WTC11 (cell line): ENCODE data around the gene AIG1. TPM values are rescaled to one million over a fixed set of nuclear protein-coding genes. Genes with fewer than 3 reads are reported as not detected.

Experiments
- ATAC-seq: fragments of 200-7000 bp; cut with Tn5 transposase; 2 replicates; pipeline ENCODE4 v1.10.0; 2021; ENCODE audit warnings: mild to moderate bottlenecking, moderate library complexity
- CTCF ChIA-PET: fragments of 300-600 bp; sonication (Branson Sonifier 250); formaldehyde crosslinking; loops from one replicate; lab custom pipeline; 2021; ENCODE audit warnings: antibody characterized with exemption; lab: Charles Lee
- POLR2A ChIA-PET: fragments of 350-600 bp; sonication (Branson Sonifier 250); formaldehyde crosslinking; loops from one replicate; lab custom pipeline; 2021; ENCODE audit warnings: antibody characterized with exemption; lab: Charles Lee
- DNase-seq: peaks from one replicate; pipeline ENCODE4 v3.0.0; 2021; ENCODE audit warnings: low spot score
- H3K27ac Mint-ChIP-seq: 2 replicates; pipeline ENCODE4 v1.8.0; 2021; ENCODE audit warnings: mixed read lengths
- H3K27me3 Mint-ChIP-seq: 2 replicates; pipeline ENCODE4 v1.8.0; 2021; ENCODE audit warnings: low read depth, mild to moderate bottlenecking, moderate library complexity, mixed read lengths
- H3K36me3 Mint-ChIP-seq: 2 replicates; pipeline ENCODE4 v1.8.0; 2021; ENCODE audit warnings: mixed read lengths
- H3K4me1 Mint-ChIP-seq: 2 replicates; pipeline ENCODE4 v1.8.0; 2022; ENCODE audit warnings: mixed read lengths
- H3K4me3 Mint-ChIP-seq: 2 replicates; pipeline ENCODE4 v1.8.0; 2021; ENCODE audit warnings: mild to moderate bottlenecking, moderate library complexity, mixed read lengths
- H3K9me3 Mint-ChIP-seq: 2 replicates; pipeline ENCODE4 v1.8.0; 2021; ENCODE audit warnings: mixed read lengths
- E2F1 ChIP-seq: sonication (generic); formaldehyde crosslinking; IDR thresholded peaks from 2 replicates; pipeline ENCODE4 v1.8.0; 2022; ENCODE audit warnings: mild to moderate bottlenecking, missing genetic modification reagents
- ELF4 ChIP-seq: sonication (generic); formaldehyde crosslinking; IDR thresholded peaks from 2 replicates; pipeline ENCODE4 v1.8.1; 2022; ENCODE audit warnings: low read depth, mild to moderate bottlenecking, moderate library complexity, missing genetic modification reagents
- EMX1 ChIP-seq: fragments of 250-450 bp; sonication (Bioruptor Pico); IDR thresholded peaks from 2 replicates; pipeline ENCODE4 v1.8.0; 2021; ENCODE audit warnings: mild to moderate bottlenecking
- FOXP4 ChIP-seq: sonication (generic); formaldehyde crosslinking; IDR thresholded peaks from 2 replicates; pipeline ENCODE4 v1.8.0; 2022; ENCODE audit warnings: mild to moderate bottlenecking, missing genetic modification reagents
- GABPB1 ChIP-seq: sonication (generic); formaldehyde crosslinking; IDR thresholded peaks from 2 replicates; pipeline ENCODE4 v1.8.1; 2023; ENCODE audit warnings: mild to moderate bottlenecking, missing genetic modification reagents
- GTF2I ChIP-seq: fragments of 250-450 bp; sonication (Bioruptor Pico); conservative IDR thresholded peaks from 2 replicates; pipeline ENCODE4 v1.4.0; 2021; ENCODE audit warnings: mild to moderate bottlenecking
- HMGA2 ChIP-seq: fragments of 250-450 bp; sonication (Bioruptor Pico); IDR thresholded peaks from 2 replicates; pipeline ENCODE4 v1.4.0; 2021; ENCODE audit warnings: mild to moderate bottlenecking, moderate library complexity
- IRF2 ChIP-seq: sonication (generic); formaldehyde crosslinking; IDR thresholded peaks from 2 replicates; pipeline ENCODE4 v1.8.0; 2022; ENCODE audit warnings: low read depth, missing genetic modification reagents, borderline replicate concordance
- MYBL2 ChIP-seq: sonication (generic); formaldehyde crosslinking; IDR thresholded peaks from 2 replicates; pipeline ENCODE4 v1.8.1; 2023; ENCODE audit warnings: mild to moderate bottlenecking, moderate library complexity, missing genetic modification reagents
- NFATC4 ChIP-seq: fragments of 250-450 bp; sonication (Bioruptor Pico); IDR thresholded peaks from 2 replicates; pipeline ENCODE4 v1.9.0; 2021; ENCODE audit warnings: mild to moderate bottlenecking
- NFE2L1 ChIP-seq: sonication (generic); formaldehyde crosslinking; IDR thresholded peaks from 2 replicates; pipeline ENCODE4 v1.8.1; 2023; ENCODE audit warnings: missing genetic modification reagents
- OVOL2 ChIP-seq: fragments of 250-450 bp; sonication (Bioruptor Pico); IDR thresholded peaks from 2 replicates; pipeline ENCODE4 v1.9.0; 2021; ENCODE audit warnings: mild to moderate bottlenecking, borderline replicate concordance
- SOX15 ChIP-seq: fragments of 250-450 bp; sonication (Bioruptor Pico); IDR thresholded peaks from 2 replicates; pipeline ENCODE4 v1.9.0; 2021; ENCODE audit warnings: mild to moderate bottlenecking
- ZBTB21 ChIP-seq: sonication (generic); formaldehyde crosslinking; IDR thresholded peaks from 2 replicates; pipeline ENCODE4 v1.8.1; 2023; ENCODE audit warnings: mild to moderate bottlenecking, missing genetic modification reagents, borderline replicate concordance
- ZNF263 ChIP-seq: sonication (generic); formaldehyde crosslinking; IDR thresholded peaks from 2 replicates; pipeline ENCODE4 v1.8.1; 2022; ENCODE audit warnings: low read depth, mild to moderate bottlenecking, moderate library complexity, missing genetic modification reagents
- ZNF396 ChIP-seq: fragments of 250-450 bp; sonication (Bioruptor Pico); IDR thresholded peaks from 2 replicates; pipeline ENCODE4 v1.8.0; 2021; ENCODE audit warnings: mild to moderate bottlenecking, moderate library complexity, borderline replicate concordance
- ZNF671 ChIP-seq: fragments of 250-450 bp; sonication (Bioruptor Pico); IDR thresholded peaks from 2 replicates; pipeline ENCODE4 v1.8.0; 2021; ENCODE audit warnings: mild to moderate bottlenecking
- total RNA-seq: library from RNA; stranded (reverse); gene quantifications from 3 replicates; pipeline ENCODE4 v1.2.3, GENCODE V29; 2021
- TF ChIP-seq, protein P1 (sequence below): sonication (generic); formaldehyde crosslinking; IDR thresholded peaks from 2 replicates; pipeline ENCODE4 v1.8.1; 2023; ENCODE audit warnings: mild to moderate bottlenecking, moderate library complexity, missing genetic modification reagents
- TF ChIP-seq, protein P2 (sequence below): sonication (generic); formaldehyde crosslinking; IDR thresholded peaks from 2 replicates; pipeline ENCODE4 v1.8.1; 2023; ENCODE audit warnings: mild to moderate bottlenecking, missing genetic modification reagents

The AIG1 gene
- total RNA-seq, 1 experiment from 2014 or later, result 38.8 TPM

- H3K27me3 Mint-ChIP-seq, result no peaks in the 10 kb centered on the region
- POLR2A ChIA-PET, result no interaction called here
- ATAC-seq, result no peak
- no peak overlapping the region for H3K4me3 Mint-ChIP-seq
- no peaks in the 10 kb centered on the region for H3K4me1 Mint-ChIP-seq
- TF ChIP-seq E2F1 (CRISPR knock-in tag) (no peak), HMGA2 (CRISPR knock-in tag) (no peak), ZNF396 (CRISPR knock-in tag) (no peak), GABPB1 (CRISPR knock-in tag) (no peak), ELF4 (CRISPR knock-in tag) (no peak), ZNF671 (CRISPR knock-in tag) (no peak), ZBTB21 (CRISPR knock-in tag) (no peak)
- H3K36me3 Mint-ChIP-seq, result no peaks in the 10 kb centered on the region
- H3K9me3 Mint-ChIP-seq, result peaks cover 8% of the 10 kb centered on the region
- CTCF ChIA-PET, result interaction anchor here (4.9 kb wide), 1 partner anchor 548 kb away, joined by 35 read pairs; no protein-coding TSS in a partner anchor
- no peak overlapping the region for H3K27ac Mint-ChIP-seq
- no peak for DNase-seq
Measured at GRCh38 chr6:143022587-143022986, 38.1 kb upstream of the AIG1 start.

- CTCF ChIA-PET, result interaction anchor here (4.9 kb wide), 1 partner anchor 550 kb away, joined by 35 read pairs; no protein-coding TSS in a partner anchor
- no peak overlapping the region for H3K27ac Mint-ChIP-seq
- no peaks in the 10 kb centered on the region for H3K36me3 Mint-ChIP-seq
- H3K4me3 Mint-ChIP-seq, result no peak overlapping the region
- no peak for TF ChIP-seq EMX1 (CRISPR knock-in tag)
- TF ChIP-seq, all 79 proteins: peak for 0
- POLR2A ChIA-PET, result no interaction called here
- DNase-seq (no peak), ATAC-seq (peak; percentile 50; the same call in 1 of the 2 replicates)
- Mint-ChIP-seq H3K9me3 (peaks cover 8% of the 10 kb centered on the region), H3K27me3 (no peaks in the 10 kb centered on the region), H3K4me1 (no peaks in the 10 kb centered on the region)
Measured at GRCh38 chr6:143023695-143024094, 37.0 kb upstream of the AIG1 start.

GRCh38 chr6:143024977-143025376 is 35.7 kb upstream of the AIG1 start:
- ATAC-seq (no peak), DNase-seq (no peak)
- Mint-ChIP-seq H3K4me1 (no peaks in the 10 kb centered on the region), H3K9me3 (peaks cover 8% of the 10 kb centered on the region), H3K4me3 (no peak overlapping the region), H3K36me3 (no peaks in the 10 kb centered on the region), H3K27me3 (no peaks in the 10 kb centered on the region), H3K27ac (no peak overlapping the region)
- CTCF ChIA-PET, result interaction anchor here (4.9 kb wide), 1 partner anchor 551 kb away, joined by 35 read pairs; no protein-coding TSS in a partner anchor
- TF ChIP-seq GTF2I (CRISPR knock-in tag) (no peak), FOXP4 (CRISPR knock-in tag) (no peak), NFE2L1 (CRISPR knock-in tag) (no peak), NFATC4 (CRISPR knock-in tag) (no peak), SOX15 (CRISPR knock-in tag) (no peak), GABPB1 (CRISPR knock-in tag) (no peak), IRF2 (CRISPR knock-in tag) (no peak), MYBL2 (CRISPR knock-in tag) (no peak), OVOL2 (CRISPR knock-in tag) (no peak), ZNF263 (CRISPR knock-in tag) (no peak)
- TF ChIP-seq, protein P1, sequence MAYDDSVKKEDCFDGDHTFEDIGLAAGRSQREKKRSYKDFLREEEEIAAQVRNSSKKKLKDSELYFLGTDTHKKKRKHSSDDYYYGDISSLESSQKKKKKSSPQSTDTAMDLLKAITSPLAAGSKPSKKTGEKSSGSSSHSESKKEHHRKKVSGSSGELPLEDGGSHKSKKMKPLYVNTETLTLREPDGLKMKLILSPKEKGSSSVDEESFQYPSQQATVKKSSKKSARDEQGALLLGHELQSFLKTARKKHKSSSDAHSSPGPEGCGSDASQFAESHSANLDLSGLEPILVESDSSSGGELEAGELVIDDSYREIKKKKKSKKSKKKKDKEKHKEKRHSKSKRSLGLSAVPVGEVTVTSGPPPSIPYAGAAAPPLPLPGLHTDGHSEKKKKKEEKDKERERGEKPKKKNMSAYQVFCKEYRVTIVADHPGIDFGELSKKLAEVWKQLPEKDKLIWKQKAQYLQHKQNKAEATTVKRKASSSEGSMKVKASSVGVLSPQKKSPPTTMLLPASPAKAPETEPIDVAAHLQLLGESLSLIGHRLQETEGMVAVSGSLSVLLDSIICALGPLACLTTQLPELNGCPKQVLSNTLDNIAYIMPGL (CRISPR knock-in tag), result no peak
- TF ChIP-seq, protein P2, sequence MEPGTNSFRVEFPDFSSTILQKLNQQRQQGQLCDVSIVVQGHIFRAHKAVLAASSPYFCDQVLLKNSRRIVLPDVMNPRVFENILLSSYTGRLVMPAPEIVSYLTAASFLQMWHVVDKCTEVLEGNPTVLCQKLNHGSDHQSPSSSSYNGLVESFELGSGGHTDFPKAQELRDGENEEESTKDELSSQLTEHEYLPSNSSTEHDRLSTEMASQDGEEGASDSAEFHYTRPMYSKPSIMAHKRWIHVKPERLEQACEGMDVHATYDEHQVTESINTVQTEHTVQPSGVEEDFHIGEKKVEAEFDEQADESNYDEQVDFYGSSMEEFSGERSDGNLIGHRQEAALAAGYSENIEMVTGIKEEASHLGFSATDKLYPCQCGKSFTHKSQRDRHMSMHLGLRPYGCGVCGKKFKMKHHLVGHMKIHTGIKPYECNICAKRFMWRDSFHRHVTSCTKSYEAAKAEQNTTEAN (CRISPR knock-in tag), result no peak
- POLR2A ChIA-PET, result no interaction called here
